CD4-positive, CD25-positive, alpha-beta regulatory T cell (primary cell): ENCODE results near the gene TMEM269. TPM values are rescaled to one million over a fixed set of nuclear protein-coding genes. Genes with fewer than 3 reads are reported as not detected.

Experiments used
- ATAC-seq, 2 donors: fragments of 150-1000 bp; cut with Tn5 transposase; one replicate each; pipeline ENCODE4 v1.10.0; 2021; ENCODE audit warnings: low read depth in 2 of 2, moderate number of reproducible peaks in 2 of 2, moderate library complexity in 1 of 2
- DNase-seq, 3 donors: peaks; one replicate each; pipeline versions ENCODE4 v3.0.0 to v3.0.0-alpha.2; 2012 to 2022; ENCODE audit warnings: mixed read lengths in 1 of 3
- H3K27ac ChIP-seq: one replicate; pipeline ENCODE4 v1.7.0; 2013; ENCODE audit warnings: mild to moderate bottlenecking, low read length; ENCODE audit not compliant: insufficient read depth, poor library complexity, severe bottlenecking
- H3K27me3 ChIP-seq: one replicate; pipeline ENCODE4 v1.7.0; 2013; ENCODE audit warnings: low read length; ENCODE audit not compliant: control insufficient read depth, insufficient read depth
- H3K36me3 ChIP-seq: one replicate; pipeline ENCODE4 v1.7.0; 2013; ENCODE audit warnings: mild to moderate bottlenecking, low read length, moderate library complexity; ENCODE audit not compliant: control insufficient read depth, insufficient read depth
- H3K4me1 ChIP-seq: 2 replicates; pipeline ENCODE4 v1.7.0; 2013; ENCODE audit warnings: mild to moderate bottlenecking, low read length; ENCODE audit not compliant: insufficient read depth, control insufficient read depth, poor library complexity, severe bottlenecking
- H3K4me3 ChIP-seq: one replicate; pipeline ENCODE4 v1.7.0; 2013; ENCODE audit warnings: low read depth, mild to moderate bottlenecking, low read length, moderate library complexity
- H3K9me3 ChIP-seq, 2 experiments: 1 replicate in 1 of 2; 2 replicates in 1 of 2; pipeline ENCODE4 v1.7.0; 2013; ENCODE audit warnings: low read length in 2 of 2, mild to moderate bottlenecking in 1 of 2, moderate library complexity in 1 of 2; ENCODE audit not compliant: control insufficient read depth in 2 of 2
- H3K27ac Mint-ChIP-seq, 3 donors: one replicate each; pipeline ENCODE4 v1.8.0; 2020 to 2022; ENCODE audit warnings: mild to moderate bottlenecking in 3 of 3, mixed read lengths in 3 of 3, moderate library complexity in 2 of 3
- H3K27me3 Mint-ChIP-seq: one replicate; pipeline ENCODE4 v1.8.0; 2022; ENCODE audit warnings: mild to moderate bottlenecking, mixed read lengths
- H3K36me3 Mint-ChIP-seq: one replicate; pipeline ENCODE4 v1.8.0; 2020; ENCODE audit warnings: mixed read lengths
- H3K4me1 Mint-ChIP-seq, 4 donors: one replicate each; pipeline ENCODE4 v1.8.0; 2020 to 2022; ENCODE audit warnings: mixed read lengths in 4 of 4, mild to moderate bottlenecking in 1 of 4
- H3K4me3 Mint-ChIP-seq, 4 donors: one replicate each; pipeline ENCODE4 v1.8.0; 2020 to 2022; ENCODE audit warnings: mild to moderate bottlenecking in 4 of 4, mixed read lengths in 4 of 4, moderate library complexity in 3 of 4
- H3K9me3 Mint-ChIP-seq, 7 donors: one replicate each; pipeline ENCODE4 v1.8.0; 2020 to 2022; ENCODE audit warnings: mixed read lengths in 7 of 7, mild to moderate bottlenecking in 3 of 7, moderate library complexity in 2 of 7
- polyA plus RNA-seq, 4 donors: library from polyadenylated mRNA; unstranded; fragments of 300-500 nt; fragmentation: Illumina TruSeq; gene quantifications; one replicate each; pipeline ENCODE4 v1.2.3, GENCODE V29; 2021
- total RNA-seq: library from RNA; stranded (reverse); gene quantifications from one replicate; pipeline ENCODE4 v1.2.3, GENCODE V29; 2022

TMEM269 gene
- total and polyA plus RNA-seq, 5 donors from 2014 or later = 0.12 to 1.1 TPM; not detected in 3

DNA sequence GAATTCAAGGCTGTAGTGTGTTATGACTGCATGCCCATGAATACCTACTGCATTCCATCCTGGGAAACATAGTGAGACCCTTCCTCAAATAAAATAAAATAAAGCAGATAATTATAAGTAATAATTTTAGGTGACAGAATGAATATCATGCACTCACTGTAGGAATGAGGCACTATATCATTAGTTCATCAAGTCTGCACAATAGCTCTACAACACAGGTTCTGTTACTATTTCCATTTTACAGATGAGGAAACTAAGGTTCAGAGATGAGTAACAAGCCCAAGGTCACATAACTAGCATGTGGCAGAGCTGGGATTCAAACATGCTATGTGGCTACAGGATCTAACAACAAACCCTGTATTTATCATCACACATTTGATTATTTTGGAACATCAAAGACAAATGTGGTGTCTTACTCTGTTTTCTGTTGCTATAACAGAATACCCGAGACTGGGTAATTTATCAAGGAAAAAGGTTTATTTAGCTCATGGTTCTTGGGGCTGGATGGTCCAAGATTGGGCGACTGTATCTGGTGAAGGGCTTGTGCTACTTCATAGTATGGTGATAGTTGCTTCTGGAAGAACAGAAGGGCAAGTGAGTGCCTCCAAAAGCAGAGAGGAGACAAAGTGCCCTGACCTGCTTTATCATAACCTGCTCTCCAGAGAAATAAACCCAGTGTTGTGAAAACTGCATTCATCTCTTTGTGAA, 56.8 kb downstream of the TMEM269 start:
- no peak for DNase-seq
- H3K9me3 ChIP-seq = no peaks in the 10 kb centered on the region
- peaks cover 8% of the 10 kb centered on the region for H3K4me1 ChIP-seq
- no peak overlapping the region for H3K27ac ChIP-seq
- no peaks in the 10 kb centered on the region for H3K9me3 Mint-ChIP-seq
- peaks cover 4 to 13% (median 7%) of the 10 kb centered on the region in 4 donors for H3K4me1 Mint-ChIP-seq
- no peak overlapping the region for H3K4me3 Mint-ChIP-seq
- H3K36me3 Mint-ChIP-seq = peaks cover 18% of the 10 kb centered on the region
- H3K36me3 ChIP-seq = no peaks in the 10 kb centered on the region
- peak overlapping the region in 1 of 3 donors; percentile 73 for H3K27ac Mint-ChIP-seq
- H3K4me3 ChIP-seq = no peak overlapping the region
- H3K27me3 Mint-ChIP-seq = no peaks in the 10 kb centered on the region
- ATAC-seq = no peak
- H3K27me3 ChIP-seq = no peaks in the 10 kb centered on the region

DNA sequence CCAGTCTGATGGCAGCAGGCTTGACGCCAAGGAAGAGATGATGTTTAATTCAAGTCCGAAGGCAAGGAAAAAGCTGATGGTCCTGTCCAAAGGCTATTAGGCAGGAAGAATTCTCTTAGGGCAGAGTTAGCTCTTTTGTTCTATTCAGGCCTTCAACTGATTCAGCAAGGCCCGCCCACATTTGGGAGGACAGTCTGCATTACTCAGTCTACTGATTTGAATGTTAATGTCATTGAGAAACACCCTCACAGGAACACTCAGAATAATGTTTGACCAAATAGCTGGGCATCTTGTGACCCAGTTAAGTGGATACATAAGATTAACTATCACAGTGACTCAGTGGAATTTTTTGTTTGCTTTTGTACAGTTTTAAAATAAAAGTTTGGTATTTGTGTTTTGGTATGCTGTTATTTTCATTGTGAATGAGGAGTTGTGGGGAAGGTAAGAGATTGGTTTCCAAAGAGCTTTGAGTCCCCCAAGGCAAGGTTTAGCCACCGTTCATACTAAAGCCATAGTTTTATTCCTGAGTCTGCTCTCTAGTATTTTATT, 59.9 kb downstream of the TMEM269 start:
- Histone ChIP-seq H3K4me1 (peaks cover 36% of the 10 kb centered on the region), H3K27ac (no peak overlapping the region), H3K27me3 (no peaks in the 10 kb centered on the region), H3K36me3 (peaks cover 3% of the 10 kb centered on the region), H3K4me3 (no peak overlapping the region), H3K9me3 (no peaks in the 10 kb centered on the region)
- ATAC-seq = no peak
- Mint-ChIP-seq H3K36me3 (peaks cover 18% of the 10 kb centered on the region), H3K4me3 (peak overlapping the region in 1 of 4 donors; percentile 64), H3K9me3 (peaks cover 0 to 2% (median 0%) of the 10 kb centered on the region in 7 donors), H3K27me3 (no peaks in the 10 kb centered on the region), H3K27ac (no peak overlapping the region), H3K4me1 (peaks cover 12 to 40% (median 26%) of the 10 kb centered on the region in 4 donors)
- DNase-seq = no peak

DNA sequence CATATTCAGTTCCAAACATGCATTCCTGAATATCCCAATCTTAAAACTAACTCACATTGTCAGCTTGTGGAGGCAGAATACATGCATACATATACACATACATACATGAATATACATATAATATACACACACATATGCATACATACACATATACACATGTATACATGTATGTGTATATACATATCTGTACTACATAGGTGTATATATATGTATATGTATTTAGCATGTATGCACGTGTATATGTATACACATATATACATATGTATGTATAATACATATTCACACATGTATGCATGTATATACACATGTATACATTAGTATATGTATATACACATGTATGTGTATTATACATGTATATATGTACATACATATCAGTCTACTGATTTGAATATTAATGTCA, 60.4 kb downstream of the TMEM269 start:
- H3K9me3 ChIP-seq = no peaks in the 10 kb centered on the region
- H3K9me3 Mint-ChIP-seq = peaks cover 0 to 4% (median 0%) of the 10 kb centered on the region in 7 donors
- H3K4me1 Mint-ChIP-seq = peaks cover 16 to 43% (median 28%) of the 10 kb centered on the region in 4 donors
- no peak overlapping the region for H3K4me3 Mint-ChIP-seq
- H3K27me3 ChIP-seq = no peaks in the 10 kb centered on the region
- no peaks in the 10 kb centered on the region for H3K27me3 Mint-ChIP-seq
- DNase-seq (no peak), ATAC-seq (no peak)
- H3K4me3 ChIP-seq = peak overlapping the region; percentile 94
- H3K27ac Mint-ChIP-seq = no peak overlapping the region
- H3K27ac ChIP-seq = no peak overlapping the region
- peaks cover 18% of the 10 kb centered on the region for H3K36me3 Mint-ChIP-seq
- peaks cover 36% of the 10 kb centered on the region for H3K4me1 ChIP-seq
- peaks cover 3% of the 10 kb centered on the region for H3K36me3 ChIP-seq

DNA sequence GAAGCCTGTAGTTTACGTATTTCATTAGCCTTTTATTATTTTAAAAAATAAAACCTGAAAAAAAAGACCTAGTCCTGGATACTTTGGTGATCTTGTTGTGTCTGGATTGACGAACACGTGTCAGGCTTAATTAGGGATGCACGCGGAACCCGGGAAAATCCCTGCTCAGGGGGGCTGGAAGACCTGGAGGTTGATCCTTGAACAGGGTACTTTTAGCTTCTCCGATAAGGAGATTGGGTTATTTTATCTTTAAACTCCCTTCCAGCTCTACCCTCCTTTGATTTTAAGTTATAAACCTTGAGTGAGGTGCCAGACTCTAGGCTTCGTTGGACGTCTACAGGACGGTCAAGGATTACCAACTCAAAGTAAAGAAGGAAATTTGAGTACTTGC, 61.1 kb downstream of the TMEM269 start:
- ATAC-seq = no peak
- no peak for DNase-seq
- peak overlapping the region; percentile 94 for H3K4me3 ChIP-seq

DNA sequence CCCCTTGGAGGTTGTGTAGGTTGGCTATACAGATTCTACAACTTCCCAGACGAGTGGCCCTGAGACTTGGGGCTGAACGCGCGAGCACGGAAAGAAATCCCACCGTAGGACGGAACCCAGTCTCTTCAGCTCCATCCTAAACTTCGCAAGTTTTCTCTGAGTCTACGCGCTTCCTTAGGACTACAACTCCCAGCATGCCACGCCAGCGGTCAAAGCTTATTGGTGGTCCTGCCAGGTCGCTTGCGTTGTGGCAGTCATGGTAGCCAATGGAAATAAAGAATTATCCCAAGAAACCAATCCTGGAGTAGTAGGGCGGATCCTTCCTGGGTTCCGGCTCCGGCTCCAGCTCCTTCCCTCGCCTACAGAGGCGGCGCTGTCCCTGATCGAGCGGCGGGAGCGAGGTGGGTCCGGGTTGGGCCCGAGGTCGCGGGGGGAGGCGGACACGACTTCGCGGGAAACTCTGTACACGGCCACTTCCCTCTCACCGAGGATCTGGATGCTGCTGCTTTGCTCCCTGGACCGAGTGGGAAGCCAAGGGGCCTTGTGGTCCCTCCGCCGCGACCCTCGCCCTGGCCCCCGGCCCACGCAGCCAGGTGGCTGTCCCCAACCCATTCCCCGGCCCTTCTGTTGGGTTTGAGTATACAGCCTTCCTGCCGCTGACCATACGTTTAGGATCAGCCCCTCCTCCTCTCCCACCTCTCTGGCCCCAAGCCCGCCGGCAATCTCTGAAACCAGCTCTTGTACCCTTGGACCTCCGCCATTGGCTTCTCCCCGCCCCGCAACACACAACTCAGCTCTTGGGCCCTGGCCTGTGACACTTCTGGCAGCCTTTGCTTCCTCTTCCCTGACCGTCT, 61.7 kb downstream of the TMEM269 start, which contains the start of gene ZNF691:
ZNF691 (plus strand) TSS at position 357 of the 854 bp plus-strand sequence. CDS start 3,046 bp downstream, outside the sequence.
- Mint-ChIP-seq H3K4me3 (peak within 1 kb of the TSS; percentile 91 to 96 (median 95)), H3K9me3 (peaks cover 0 to 4% (median 0%) of the 10 kb centered on the region in 7 donors), H3K36me3 (peaks cover 30% of the 10 kb centered on the region), H3K27me3 (no peaks in the 10 kb centered on the region), H3K4me1 (peaks cover 11 to 43% (median 30%) of the 10 kb centered on the region in 4 donors), H3K27ac (peak within 1 kb of the TSS; percentile 87 to 97 (median 93))
- no peaks in the 10 kb centered on the region for H3K9me3 ChIP-seq
- peak; percentile 98 to 99 for ATAC-seq
- H3K27me3 ChIP-seq = no peaks in the 10 kb centered on the region
- peaks cover 11% of the 10 kb centered on the region for H3K36me3 ChIP-seq
- peak; percentile 87 to 97 (median 91) for DNase-seq
- H3K4me3 ChIP-seq = peak within 1 kb of the TSS; percentile 94
- peaks cover 36% of the 10 kb centered on the region for H3K4me1 ChIP-seq
- peak within 1 kb of the TSS; percentile 73 for H3K27ac ChIP-seq

More for the DNA sequence above, 61.1 kb downstream of the TMEM269 start:
- H3K27me3 ChIP-seq = no peaks in the 10 kb centered on the region
- H3K27me3 Mint-ChIP-seq = no peaks in the 10 kb centered on the region
- H3K4me1 ChIP-seq = peaks cover 36% of the 10 kb centered on the region
- H3K27ac ChIP-seq = peak overlapping the region; percentile 73
- H3K36me3 Mint-ChIP-seq = peaks cover 24% of the 10 kb centered on the region
- H3K4me1 Mint-ChIP-seq = peaks cover 11 to 43% (median 29%) of the 10 kb centered on the region in 4 donors
- peak overlapping the region; percentile 91 to 96 (median 95) for H3K4me3 Mint-ChIP-seq
- peaks cover 0 to 4% (median 0%) of the 10 kb centered on the region in 7 donors for H3K9me3 Mint-ChIP-seq
- no peaks in the 10 kb centered on the region for H3K9me3 ChIP-seq
- peak overlapping the region; percentile 85 to 97 (median 87) for H3K27ac Mint-ChIP-seq
- H3K36me3 ChIP-seq = peaks cover 6% of the 10 kb centered on the region

DNA sequence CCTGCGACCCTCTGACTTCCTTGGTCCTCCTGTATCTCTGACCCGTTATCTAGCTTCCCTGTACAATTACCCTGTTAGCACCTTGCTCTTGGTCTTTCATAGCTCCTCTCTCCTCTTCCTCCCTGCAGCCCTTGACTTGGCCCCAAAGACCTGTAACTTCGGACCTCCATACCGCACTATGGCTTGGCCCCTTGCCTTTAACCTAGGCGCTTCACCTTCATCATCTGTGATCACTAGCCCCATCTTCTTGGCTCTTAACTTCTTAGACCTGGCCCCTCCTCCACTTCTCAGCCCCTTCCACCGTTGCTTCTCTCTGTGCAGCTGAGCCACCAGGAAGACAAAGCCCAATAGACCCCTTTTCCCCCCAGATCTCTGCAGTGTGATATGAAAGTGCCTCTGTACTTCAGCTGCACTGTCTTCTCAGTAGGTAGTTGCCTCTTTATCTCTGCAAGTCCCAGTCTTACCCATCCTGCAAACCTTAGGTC, 62.4 kb downstream of the TMEM269 start:
- ATAC-seq (no peak), DNase-seq (peak in 1 of 3 donors; percentile 16)
- H3K27me3 ChIP-seq = no peaks in the 10 kb centered on the region
- Mint-ChIP-seq H3K36me3 (peaks cover 32% of the 10 kb centered on the region), H3K27ac (peak overlapping the region; percentile 87 to 97 (median 93)), H3K4me3 (peak overlapping the region; percentile 91 to 96 (median 95)), H3K27me3 (no peaks in the 10 kb centered on the region), H3K9me3 (peaks cover 0 to 4% (median 0%) of the 10 kb centered on the region in 7 donors), H3K4me1 (peaks cover 11 to 43% (median 30%) of the 10 kb centered on the region in 4 donors)
- peak overlapping the region; percentile 73 for H3K27ac ChIP-seq
- H3K9me3 ChIP-seq = no peaks in the 10 kb centered on the region
- peaks cover 14% of the 10 kb centered on the region for H3K36me3 ChIP-seq
- H3K4me1 ChIP-seq = peaks cover 36% of the 10 kb centered on the region
- H3K4me3 ChIP-seq = peak overlapping the region; percentile 94
